22Rv1 (cell line): ENCODE data around the gene RHD.
"Not testable (repeated sequence)": the region's sequence is repeated elsewhere in the genome, so short reads cannot be mapped to it uniquely, and the experiment has no call there.

Source experiments
- H3K27ac ChIP-seq: fragments of 450-650 bp; 2 replicates; pipeline ENCODE4 v1.5.1; 2017
- CTCF ChIP-seq: fragments of 450-650 bp; IDR thresholded peaks from 2 replicates; pipeline ENCODE4 v1.5.1; 2017; ENCODE audit warnings: mild to moderate bottlenecking
- ZFX ChIP-seq: fragments of 450-650 bp; IDR thresholded peaks from 2 replicates; pipeline ENCODE4 v1.6.1; 2017; ENCODE audit warnings: antibody characterized with exemption, borderline replicate concordance

The RHD gene

DNA sequence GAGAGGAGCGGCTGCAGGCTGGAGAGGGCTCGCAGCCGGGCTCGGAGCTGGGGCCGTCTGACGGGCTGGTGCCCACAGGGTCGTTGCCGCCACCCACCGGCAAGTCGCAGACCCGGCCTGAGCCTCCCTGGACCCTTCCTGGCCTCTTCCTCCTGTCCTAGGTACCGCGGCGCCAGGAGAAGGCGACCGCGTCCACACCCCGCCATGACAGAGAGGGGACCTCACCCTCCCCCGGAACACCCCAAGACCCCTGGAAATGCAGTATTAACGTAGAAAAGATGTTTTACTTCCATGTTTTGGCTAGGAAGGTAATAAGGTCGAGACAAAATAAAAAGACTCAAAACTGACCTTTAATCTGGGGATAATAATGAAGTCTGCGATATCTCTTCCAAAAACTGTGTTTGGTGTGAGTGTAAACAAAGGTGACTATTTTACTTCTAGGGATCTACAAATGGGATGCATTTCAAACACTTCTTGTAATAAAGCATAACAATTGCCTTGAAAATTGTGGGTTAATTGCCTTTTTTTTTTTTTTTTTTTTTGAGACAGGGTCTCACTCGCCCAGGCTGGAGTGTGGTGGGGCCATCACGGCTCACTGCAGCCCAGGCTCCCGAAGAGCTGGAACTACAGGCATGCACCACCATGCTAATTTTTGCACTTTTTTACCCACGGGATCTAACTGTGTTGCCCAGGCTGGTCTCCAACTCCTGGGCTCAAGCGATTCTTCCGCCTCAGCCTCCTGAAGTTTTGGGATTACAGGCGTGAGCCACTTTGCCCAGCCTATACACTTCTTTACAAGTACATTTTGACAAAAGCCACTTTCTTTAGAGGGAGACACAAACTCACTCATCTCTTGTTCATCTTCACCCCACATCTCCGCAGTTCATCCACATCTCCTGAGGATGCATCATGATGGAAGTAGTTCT, 24.2 kb upstream of the RHD start:
- peak; percentile 18; the same call in 1 of the 2 replicates for TF ChIP-seq CTCF
- TF ChIP-seq ZFX: no peak
- H3K27ac ChIP-seq: peak overlapping the region; percentile 97

- TF ChIP-seq ZFX (no peak), CTCF (no peak)
- H3K27ac ChIP-seq: peak overlapping the region; percentile 27
Observed at GRCh38 chr1:25253911-25254310, 18.4 kb upstream of the RHD start.

DNA sequence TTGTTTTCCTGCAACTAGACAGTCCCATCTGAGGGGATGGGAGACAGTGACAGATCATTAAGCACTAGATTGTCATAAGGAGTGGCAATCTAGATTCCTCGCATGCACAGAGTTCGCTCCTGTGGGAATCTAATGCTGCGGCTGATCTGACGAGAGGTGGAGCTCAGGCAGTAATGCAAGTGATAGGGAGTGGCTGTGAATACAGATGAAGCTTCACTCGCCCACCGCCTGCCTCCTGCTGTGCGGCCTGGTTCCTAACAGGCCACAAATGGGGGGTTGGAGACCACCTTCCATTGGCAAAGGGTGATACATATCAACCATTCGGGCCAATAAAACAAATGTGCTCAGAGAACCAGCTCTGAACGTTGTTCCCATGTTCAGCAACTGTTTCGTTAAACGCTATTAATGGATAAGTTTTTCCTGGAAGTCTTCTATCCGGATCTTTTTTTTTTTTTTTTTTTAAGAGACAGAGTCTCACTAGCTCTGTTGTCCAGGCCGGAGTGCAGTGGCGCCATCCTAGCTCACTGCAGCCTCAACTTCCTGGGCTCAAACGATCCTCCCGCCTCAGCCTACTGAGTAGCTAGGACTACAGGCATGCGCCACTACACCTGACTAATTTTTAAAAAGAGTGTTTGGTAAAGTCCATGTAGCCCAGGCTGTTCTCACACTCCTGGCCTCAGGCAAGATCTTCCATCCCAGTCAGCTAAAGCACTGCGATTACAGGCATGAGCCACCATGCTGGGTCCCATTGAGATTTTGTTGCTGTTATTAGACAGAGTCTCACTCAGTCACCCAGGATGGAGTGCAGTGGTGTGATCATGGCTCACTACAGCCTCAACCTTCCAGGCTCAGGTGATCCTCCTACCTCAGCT, 16.4 kb upstream of the RHD start:
- TF ChIP-seq CTCF: no peak
- TF ChIP-seq ZFX: no peak
- H3K27ac ChIP-seq: no peak overlapping the region

DNA sequence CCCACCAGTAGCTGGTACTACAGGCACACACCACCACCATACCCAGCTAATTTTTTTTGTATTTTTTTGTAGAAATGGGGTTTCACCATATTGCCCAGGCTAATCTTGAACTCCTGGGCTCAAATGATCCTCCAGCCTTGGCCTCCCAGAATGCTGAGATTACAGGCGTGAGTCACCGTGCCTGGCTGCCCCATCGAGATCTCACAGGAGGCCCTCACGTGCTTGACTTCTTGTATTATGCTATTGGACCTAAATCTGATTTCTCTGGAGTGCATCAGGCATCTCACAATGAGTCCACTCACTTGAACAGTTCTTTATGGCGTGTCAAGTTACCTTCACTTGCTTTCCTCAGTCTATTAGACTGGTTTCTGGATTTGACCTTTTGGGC, 15.7 kb upstream of the RHD start:
- TF ChIP-seq CTCF (no peak), ZFX (no peak)
- H3K27ac ChIP-seq: no peak overlapping the region

GRCh38 chr1:25257196-25257595, 15.1 kb upstream of the RHD start:
- TF ChIP-seq CTCF (no peak), ZFX (no peak)
- H3K27ac ChIP-seq: no peak overlapping the region

DNA sequence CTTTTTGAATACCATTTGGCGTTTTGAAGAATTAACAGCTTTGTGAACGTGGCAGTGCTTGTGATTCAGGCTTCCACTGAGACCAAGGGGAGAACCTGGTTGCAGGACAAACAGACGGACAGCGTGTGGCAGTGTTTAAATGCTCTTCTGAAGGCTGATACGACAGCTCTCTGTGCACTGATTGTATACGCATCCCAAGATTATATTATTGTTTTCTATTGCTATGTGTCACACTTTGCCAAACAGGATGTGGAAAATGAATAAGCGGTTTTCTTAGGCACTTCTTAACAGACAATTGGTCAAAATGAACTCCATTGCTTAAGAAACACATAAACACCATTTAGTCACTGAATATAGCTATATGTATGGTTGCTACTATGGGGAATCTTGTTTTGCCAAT, 12.5 kb upstream of the RHD start:
- H3K27ac ChIP-seq: not testable (repeated sequence)

DNA sequence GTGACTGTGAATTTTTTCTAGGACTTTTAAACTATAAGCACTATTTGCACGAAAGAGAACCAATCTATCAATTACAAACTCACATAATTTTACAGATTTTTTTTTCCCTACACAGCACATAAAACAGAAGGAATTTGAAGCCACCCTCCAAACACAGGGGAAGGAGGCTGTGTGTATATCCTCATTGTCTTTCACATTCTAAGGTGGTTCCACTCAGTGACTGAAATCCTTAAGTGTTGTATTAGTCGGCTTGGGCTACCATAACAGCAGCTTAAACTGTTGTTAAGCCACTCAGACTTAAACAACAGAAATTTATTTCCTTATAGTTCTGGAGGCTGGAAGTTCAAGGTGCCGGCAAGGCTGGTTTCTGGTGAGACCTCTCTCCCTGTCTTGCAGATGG, 12.0 kb upstream of the RHD start:
- not testable (repeated sequence) for H3K27ac ChIP-seq

More for the DNA sequence above, 12.5 kb upstream of the RHD start:
- peak; percentile 20 for TF ChIP-seq CTCF
